IMR-90 (cell line): Measurements from ENCODE around the gene KLF1. TPM values are rescaled to one million over a fixed set of nuclear protein-coding genes. Genes with fewer than 3 reads are reported as not detected.
A peak's percentile ranks its signal among the peaks of the same experiment; 100 is the strongest.

ENCODE experiments used
- ATAC-seq: fragments of 200-7000 bp; cut with Tn5 transposase; 2 replicates; pipeline ENCODE4 v1.9.1; 2020; ENCODE audit warnings: low read depth, mild to moderate bottlenecking, moderate library complexity
- BruUV-seq: library from RNA; stranded (reverse); fragments of 400-500 nt; replicated peaks from 2 replicates; lab custom pipeline; 2021; lab: Mats Ljungman, UMichigan
- CTCF ChIA-PET: fragments of 300-600 bp; formaldehyde crosslinking; extraction: SDS; loops from one replicate; lab custom pipeline; 2021; ENCODE audit warnings: antibody characterized with exemption; lab: Yijun Ruan, JAX
- POLR2A ChIA-PET: fragments of 300-600 bp; sonication (Branson Sonifier 250); formaldehyde crosslinking; loops from one replicate; lab custom pipeline; 2022; ENCODE audit warnings: antibody characterized with exemption; ENCODE audit not compliant: unreplicated experiment; lab: Charles Lee
- DNase-seq: peaks from one replicate; pipeline ENCODE4 v3.0.0; 2013
- H2AFZ ChIP-seq: replicated peaks from 2 replicates; pipeline ENCODE3; 2013; ENCODE audit warnings: low read length, mild to moderate bottlenecking; ENCODE audit not compliant: poor library complexity
- H2AK5ac ChIP-seq: 2 replicates; pipeline ENCODE4 v1.6.1; 2013; ENCODE audit warnings: low read depth, low read length, inconsistent platforms
- H2AK9ac ChIP-seq: replicated peaks from 2 replicates; pipeline ENCODE3; 2013; ENCODE audit warnings: mild to moderate bottlenecking, low read depth, low read length, moderate library complexity; ENCODE audit not compliant: poor library complexity
- H2BK120ac ChIP-seq: 2 replicates; pipeline ENCODE4 v1.6.1; 2013; ENCODE audit warnings: low read depth, low read length, inconsistent platforms
- H2BK15ac ChIP-seq: 3 replicates; pipeline ENCODE4 v1.6.1; 2013; ENCODE audit warnings: low read depth, low read length, inconsistent platforms
- H2BK20ac ChIP-seq: 2 replicates; pipeline ENCODE4 v1.6.1; 2013; ENCODE audit warnings: low read depth, mild to moderate bottlenecking, inconsistent platforms, low read length, moderate library complexity
- H2BK5ac ChIP-seq: 2 replicates; pipeline ENCODE4 v1.6.1; 2013; ENCODE audit warnings: mild to moderate bottlenecking, low read depth, low read length, inconsistent platforms; ENCODE audit not compliant: poor library complexity, severe bottlenecking
- H3K14ac ChIP-seq: replicated peaks from 2 replicates; pipeline ENCODE4 v1.6.1; 2013; ENCODE audit warnings: low read depth, low read length, inconsistent platforms
- H3K18ac ChIP-seq: 2 replicates; pipeline ENCODE4 v1.6.1; 2013; ENCODE audit warnings: low read depth, low read length, control low read depth
- H3K23ac ChIP-seq: 2 replicates; pipeline ENCODE4 v1.6.1; 2013; ENCODE audit warnings: low read depth, low read length, inconsistent platforms
- H3K27ac ChIP-seq: 2 replicates; pipeline ENCODE4 v1.5.1; 2013; ENCODE audit warnings: mild to moderate bottlenecking, control low read depth, low read length; ENCODE audit not compliant: insufficient read depth
- H3K27me3 ChIP-seq: 2 replicates; pipeline ENCODE4 v1.6.1; 2013; ENCODE audit warnings: low read length; ENCODE audit not compliant: control insufficient read depth, insufficient read depth
- H3K36me3 ChIP-seq: 2 replicates; pipeline ENCODE4 v1.6.1; 2013; ENCODE audit warnings: low read length, mixed read lengths; ENCODE audit not compliant: control insufficient read depth, insufficient read depth
- H3K4ac ChIP-seq: 2 replicates; pipeline ENCODE4 v1.6.1; 2013; ENCODE audit warnings: low read depth, low read length, inconsistent platforms
- H3K4me1 ChIP-seq: 2 replicates; pipeline ENCODE4 v1.6.1; 2013; ENCODE audit warnings: low read length, mixed read lengths; ENCODE audit not compliant: control insufficient read depth, insufficient read depth
- H3K4me2 ChIP-seq: 2 replicates; pipeline ENCODE4 v1.6.1; 2013; ENCODE audit warnings: low read depth, mild to moderate bottlenecking, control low read depth, low read length, moderate library complexity
- H3K4me3 ChIP-seq: 2 replicates; pipeline ENCODE4 v1.5.1; 2013; ENCODE audit warnings: low read depth, mild to moderate bottlenecking, control low read depth, low read length, moderate library complexity; ENCODE audit not compliant: insufficient read depth
- H3K56ac ChIP-seq: 2 replicates; pipeline ENCODE4 v1.6.1; 2013; ENCODE audit warnings: low read length, inconsistent platforms; ENCODE audit not compliant: insufficient read depth; ENCODE audit errors: extremely low read depth
- H3K79me1 ChIP-seq, 2 experiments: 2 replicates each; pipeline ENCODE4 v1.6.1; 2013; ENCODE audit warnings: low read length in 2 of 2, inconsistent platforms in 1 of 2, low read depth in 1 of 2
- H3K9ac ChIP-seq: 2 replicates; pipeline ENCODE4 v1.6.1; 2013; ENCODE audit warnings: low read depth, low read length, control low read depth
- H3K9me1 ChIP-seq: 2 replicates; pipeline ENCODE4 v1.6.1; 2013; ENCODE audit warnings: low read length, inconsistent platforms; ENCODE audit not compliant: insufficient read depth
- H3K9me3 ChIP-seq: 2 replicates; pipeline ENCODE4 v1.6.1; 2013; ENCODE audit warnings: low read length; ENCODE audit not compliant: control insufficient read depth, insufficient read depth
- H4K20me1 ChIP-seq: 2 replicates; pipeline ENCODE4 v1.6.1; 2013; ENCODE audit warnings: low read length, inconsistent platforms; ENCODE audit not compliant: insufficient read depth
- H4K5ac ChIP-seq: 2 replicates; pipeline ENCODE4 v1.6.1; 2013; ENCODE audit warnings: mild to moderate bottlenecking, low read depth, low read length, control low read depth
- H4K8ac ChIP-seq, 2 experiments: 2 replicates each; pipeline ENCODE4 v1.6.1; 2013; ENCODE audit warnings: low read depth in 2 of 2, low read length in 2 of 2, control low read depth in 1 of 2, inconsistent platforms in 1 of 2
- H4K91ac ChIP-seq: 2 replicates; pipeline ENCODE4 v1.6.1; 2013; ENCODE audit warnings: low read depth, low read length, inconsistent platforms; ENCODE audit not compliant: insufficient read depth
- BHLHE40 ChIP-seq: fragments of 150-350 bp; IDR thresholded peaks from 2 replicates; pipeline ENCODE4 v1.6.1; 2016; ENCODE audit warnings: mild to moderate bottlenecking, low read depth, low read length
- CEBPB ChIP-seq: IDR thresholded peaks from 2 replicates; pipeline ENCODE4 v1.6.1; 2012; ENCODE audit warnings: low read depth, low read length, improper control_type of control experiment
- CHD1 ChIP-seq: IDR thresholded peaks from 2 replicates; pipeline ENCODE4 v1.6.1; 2012; ENCODE audit warnings: low read depth, low read length, improper control_type of control experiment
- FOS ChIP-seq: fragments of 150-350 bp; IDR thresholded peaks from 2 replicates; pipeline ENCODE4 v1.6.1; 2016; ENCODE audit warnings: low read depth, low read length
- MAFK ChIP-seq: IDR thresholded peaks from 2 replicates; pipeline ENCODE4 v1.6.1; 2012; ENCODE audit warnings: low read depth, low read length, improper control_type of control experiment
- MAZ ChIP-seq: IDR thresholded peaks from 2 replicates; pipeline ENCODE4 v1.6.1; 2012; ENCODE audit warnings: low read depth, mild to moderate bottlenecking, low read length, improper control_type of control experiment, moderate library complexity, borderline replicate concordance
- MXI1 ChIP-seq: IDR thresholded peaks from 2 replicates; pipeline ENCODE4 v1.6.1; 2012; ENCODE audit warnings: low read depth, mild to moderate bottlenecking, low read length, moderate library complexity, borderline replicate concordance
- NFE2L2 ChIP-seq: fragments of 150-350 bp; IDR thresholded peaks from 2 replicates; pipeline ENCODE4 v1.6.1; 2016; ENCODE audit warnings: low read depth, mild to moderate bottlenecking, low read length
- POLR2A ChIP-seq: IDR thresholded peaks from 2 replicates; pipeline ENCODE4 v1.6.1; 2012; ENCODE audit warnings: mild to moderate bottlenecking, low read depth, low read length
- RAD21 ChIP-seq: IDR thresholded peaks from 2 replicates; pipeline ENCODE4 v1.6.1; 2012; ENCODE audit warnings: low read length, improper control_type of control experiment
- RCOR1 ChIP-seq: IDR thresholded peaks from 2 replicates; pipeline ENCODE4 v1.6.1; 2012; ENCODE audit warnings: mild to moderate bottlenecking, low read length, improper control_type of control experiment; ENCODE audit not compliant: insufficient replicate concordance
- RFX5 ChIP-seq: IDR thresholded peaks from 2 replicates; pipeline ENCODE4 v1.8.0; 2012; ENCODE audit warnings: low read depth, mild to moderate bottlenecking, low read length, moderate library complexity
- SMC3 ChIP-seq: fragments of 150-350 bp; IDR thresholded peaks from 2 replicates; pipeline ENCODE4 v1.6.1; 2016; ENCODE audit warnings: low read depth, mild to moderate bottlenecking, antibody characterized with exemption, low read length, moderate library complexity
- WGBS, 2 experiments: methylation state at CpG; one replicate each; pipeline versions ENCODE4 v1.1.5 to v1.1.7; 2013; ENCODE audit warnings: missing lambda C conversion rate in 2 of 2; ENCODE audit not compliant: insufficient read length in 1 of 2; ENCODE audit errors: extremely low coverage in 2 of 2; 5-methylcytosine and 5-hydroxymethylcytosine counted together
- dilution Hi-C: fragments of 300-500 bp; cut with HindIII; formaldehyde crosslinking; loops from one replicate; pipeline ENCODE4 v1.14.3; 2018; ENCODE audit warnings: low sequenced_read_pairs; ENCODE audit not compliant: unreplicated experiment
- in situ Hi-C: fragments of 300-500 bp; cut with MboI; formaldehyde crosslinking; loops from 3 replicates; pipeline ENCODE4 v1.14.3; 2019; ENCODE audit warnings: low sequenced_read_pairs, inconsistent platforms, mixed read lengths
- intact Hi-C: fragments of 100-400 bp; cut with micrococcal nuclease; formaldehyde crosslinking; loops from 2 replicates; pipeline ENCODE4 v1.10.0; 2022
- polyA plus RNA-seq, 3 experiments: library from polyadenylated mRNA; depleted of rRNA; stranded (reverse); fragments of >200 nt; gene quantifications; 2 replicates each; pipeline ENCODE4 v1.2.3, GENCODE V29; 2012; ENCODE audit warnings: low replicate concordance in 1 of 3
- total RNA-seq: library from RNA; depleted of rRNA; stranded (reverse); fragments of >200 nt; gene quantifications from 2 replicates; pipeline ENCODE4 v1.2.3, GENCODE V29; 2012
- TF ChIP-seq, protein P1 (sequence below): conservative IDR thresholded peaks from 2 replicates; pipeline ENCODE4 v1.5.1; 2012; ENCODE audit warnings: mild to moderate bottlenecking, low read depth, low read length, improper control_type of control experiment
- TF ChIP-seq, protein P2 (sequence below): fragments of 150-350 bp; IDR thresholded peaks from 2 replicates; pipeline ENCODE4 v1.6.1; 2017; ENCODE audit warnings: mild to moderate bottlenecking, antibody characterized with exemption, low read length, low read depth

Gene KLF1
- total and polyA plus RNA-seq, 2 of the 4 experiments (the other 2 are of a cell fraction): not detected

DNA sequence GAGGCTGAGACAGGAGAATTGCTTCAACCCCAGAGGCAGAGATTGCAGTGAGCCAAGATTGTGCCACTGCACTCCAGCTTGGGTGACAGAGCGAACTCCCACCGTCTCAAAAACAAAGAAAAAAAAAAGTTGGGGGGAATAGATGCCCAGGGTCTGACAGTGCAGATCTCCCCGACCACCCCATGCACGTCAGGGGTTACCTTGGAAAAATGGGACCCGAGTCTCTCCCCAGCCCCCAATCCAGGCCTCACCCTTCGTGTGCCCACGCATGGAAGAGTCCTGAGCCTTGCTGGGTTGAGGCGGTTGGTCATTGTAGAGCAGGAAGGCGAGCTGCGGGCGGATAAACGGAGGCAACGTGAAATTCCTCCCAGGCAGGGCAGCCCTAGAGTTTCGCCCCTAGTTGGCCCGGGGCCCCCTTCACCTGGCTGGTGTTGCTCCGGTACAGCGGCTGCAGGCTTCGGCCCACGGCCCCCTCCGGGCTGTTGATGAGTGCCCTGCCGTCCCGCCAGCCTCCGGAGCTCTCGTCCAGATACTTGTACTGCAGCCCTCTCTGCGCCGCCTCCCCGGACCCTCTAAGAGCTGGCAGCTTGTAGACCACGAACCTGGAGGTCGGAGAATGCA, 6.3 kb downstream of the KLF1 start:
- Histone ChIP-seq H3K27me3 (peaks cover 16% of the 10 kb centered on the region), H4K5ac (no peak overlapping the region), H3K9me1 (peaks cover 5% of the 10 kb centered on the region; the same call in 1 of the 2 replicates), H3K14ac (peak overlapping the region; percentile 7; the same call in 1 of the 2 replicates), H2BK15ac (no peak overlapping the region), H2BK120ac (no peak overlapping the region), H2BK5ac (no peak overlapping the region), H3K9me3 (peaks cover 13% of the 10 kb centered on the region), H2AK9ac (peak overlapping the region; percentile 80), H4K20me1 (no peaks in the 10 kb centered on the region), H3K36me3 (peaks cover 12% of the 10 kb centered on the region; the same call in 1 of the 2 replicates), H3K23ac (no peak overlapping the region; the same call in 1 of the 2 replicates), H3K4me3 (peak overlapping the region; percentile 61), H3K4me1 (peaks cover 5% of the 10 kb centered on the region; the same call in 1 of the 2 replicates), H3K4me2 (peak overlapping the region; percentile 81), H2AFZ (peak overlapping the region; percentile 99), H4K91ac (no peak overlapping the region), H4K8ac (peak overlapping the region; percentile 28 to 66; a peak in 2 of 4 replicates), H3K56ac (peak overlapping the region; percentile 21; the same call in 1 of the 2 replicates), H3K79me1 (peaks cover 0 to 7% of the 10 kb centered on the region in 2 experiments; a peak in 1 of 4 replicates), H3K4ac (peak overlapping the region; percentile 43; the same call in 1 of the 2 replicates), H2BK20ac (no peak overlapping the region), H3K18ac (no peak overlapping the region), H3K9ac (peak overlapping the region; percentile 36), H2AK5ac (no peak overlapping the region), H3K27ac (peak overlapping the region; percentile 2; the same call in 1 of the 2 replicates)
- DNase-seq: peak; percentile 6
- no TSS peak for BruUV-seq
- dilution Hi-C loops: no loop called here
- intact Hi-C loops: no loop called here
- in situ Hi-C loops: no loop called here
- ChIA-PET CTCF (interaction anchor here (0.6 kb wide), 1 partner anchor 12 kb away, joined by 8 read pairs; no protein-coding TSS in a partner anchor), POLR2A (no interaction called here)
- peak; percentile 53 for ATAC-seq
- 11% methylated on average over 16 of the region's 29 CpGs; no CpG with 5 or more reads in 1 of the 2 experiments for WGBS, 2 experiments
- no peak for TF ChIP-seq FOS
- no peak for TF ChIP-seq MAZ
- no peak for TF ChIP-seq CEBPB
- TF ChIP-seq BHLHE40: no peak
- no peak for TF ChIP-seq RFX5
- no peak for TF ChIP-seq RCOR1
- TF ChIP-seq, protein P1, sequence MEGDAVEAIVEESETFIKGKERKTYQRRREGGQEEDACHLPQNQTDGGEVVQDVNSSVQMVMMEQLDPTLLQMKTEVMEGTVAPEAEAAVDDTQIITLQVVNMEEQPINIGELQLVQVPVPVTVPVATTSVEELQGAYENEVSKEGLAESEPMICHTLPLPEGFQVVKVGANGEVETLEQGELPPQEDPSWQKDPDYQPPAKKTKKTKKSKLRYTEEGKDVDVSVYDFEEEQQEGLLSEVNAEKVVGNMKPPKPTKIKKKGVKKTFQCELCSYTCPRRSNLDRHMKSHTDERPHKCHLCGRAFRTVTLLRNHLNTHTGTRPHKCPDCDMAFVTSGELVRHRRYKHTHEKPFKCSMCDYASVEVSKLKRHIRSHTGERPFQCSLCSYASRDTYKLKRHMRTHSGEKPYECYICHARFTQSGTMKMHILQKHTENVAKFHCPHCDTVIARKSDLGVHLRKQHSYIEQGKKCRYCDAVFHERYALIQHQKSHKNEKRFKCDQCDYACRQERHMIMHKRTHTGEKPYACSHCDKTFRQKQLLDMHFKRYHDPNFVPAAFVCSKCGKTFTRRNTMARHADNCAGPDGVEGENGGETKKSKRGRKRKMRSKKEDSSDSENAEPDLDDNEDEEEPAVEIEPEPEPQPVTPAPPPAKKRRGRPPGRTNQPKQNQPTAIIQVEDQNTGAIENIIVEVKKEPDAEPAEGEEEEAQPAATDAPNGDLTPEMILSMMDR: no peak
- TF ChIP-seq SMC3: no peak
- no peak for TF ChIP-seq RAD21
- no peak for TF ChIP-seq POLR2A
- TF ChIP-seq NFE2L2: no peak
- no peak for TF ChIP-seq CHD1
- TF ChIP-seq MXI1: no peak
- no peak for TF ChIP-seq MAFK
- TF ChIP-seq, protein P2, sequence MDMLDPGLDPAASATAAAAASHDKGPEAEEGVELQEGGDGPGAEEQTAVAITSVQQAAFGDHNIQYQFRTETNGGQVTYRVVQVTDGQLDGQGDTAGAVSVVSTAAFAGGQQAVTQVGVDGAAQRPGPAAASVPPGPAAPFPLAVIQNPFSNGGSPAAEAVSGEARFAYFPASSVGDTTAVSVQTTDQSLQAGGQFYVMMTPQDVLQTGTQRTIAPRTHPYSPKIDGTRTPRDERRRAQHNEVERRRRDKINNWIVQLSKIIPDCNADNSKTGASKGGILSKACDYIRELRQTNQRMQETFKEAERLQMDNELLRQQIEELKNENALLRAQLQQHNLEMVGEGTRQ: no peak
